Heart left ventricle (tissue), 16 donors: Measurements from ENCODE around the gene HSPA4L. TPM values are rescaled to one million over a fixed set of nuclear protein-coding genes. Genes with fewer than 3 reads are reported as not detected.

Experiments
- ATAC-seq, 4 donors: fragments of 200-7000 bp; cut with Tn5 transposase; one replicate each; pipeline ENCODE4 v1.9.1; 2020 to 2022; ENCODE audit warnings: moderate library complexity in 4 of 4, mild to moderate bottlenecking in 3 of 4, moderate number of reproducible peaks in 1 of 4
- DNase-seq, 5 donors: peaks; one replicate each; pipeline ENCODE4 v3.0.0-alpha.2; 2020
- H3K27ac ChIP-seq, 12 donors: fragments of 200-600 bp; sonication (generic) in 4 of 12; one replicate each; pipeline versions ENCODE4 v1.5.0 to v1.8.0; 2016 to 2022; ENCODE audit warnings: mild to moderate bottlenecking in 2 of 12
- H3K27me3 ChIP-seq, 9 donors: fragments of 200-600 bp; sonication (generic) in 2 of 9; one replicate each; pipeline versions ENCODE4 v1.5.1 to v1.8.0; 2016 to 2022; ENCODE audit warnings: mild to moderate bottlenecking in 3 of 9
- H3K36me3 ChIP-seq, 9 donors: fragments of 200-600 bp; sonication (generic) in 2 of 9; one replicate each; pipeline versions ENCODE4 v1.5.0 to v1.8.0; 2018 to 2022; ENCODE audit warnings: mild to moderate bottlenecking in 2 of 9
- H3K4me1 ChIP-seq, 12 donors: fragments of 200-600 bp; sonication (generic) in 4 of 12; one replicate each; pipeline versions ENCODE4 v1.5.0 to v1.8.0; 2016 to 2022; ENCODE audit warnings: mild to moderate bottlenecking in 3 of 12
- H3K4me3 ChIP-seq, 12 donors: fragments of 200-600 bp; sonication (generic) in 4 of 12; one replicate each; pipeline versions ENCODE4 v1.5.0 to v1.8.0; 2017 to 2022; ENCODE audit warnings: mild to moderate bottlenecking in 9 of 12, moderate library complexity in 4 of 12
- H3K9me3 ChIP-seq, 12 donors: fragments of 200-600 bp; sonication (generic) in 4 of 12; one replicate each; pipeline versions ENCODE4 v1.5.0 to v1.8.0; 2016 to 2022; ENCODE audit warnings: mild to moderate bottlenecking in 1 of 12
- POLR2A ChIP-seq, 2 donors: fragments of 450-650 bp; IDR thresholded peaks; one replicate each; pipeline ENCODE4 v1.6.1; 2017; ENCODE audit warnings: antibody characterized with exemption in 2 of 2, mild to moderate bottlenecking in 2 of 2, moderate library complexity in 2 of 2
- WGBS, 4 donors: extraction: QIAGEN DNeasy Blood & Tissue Kit in 2 of 4; methylation state at CpG; one replicate each; pipeline versions ENCODE4 v1.1.5 to v1.1.7; 2013 to 2018; 5-methylcytosine and 5-hydroxymethylcytosine counted together
- intact Hi-C, 10 donors: fragments of 100-400 bp; cut with DNase I; formaldehyde crosslinking; loops; one replicate each; pipeline versions ENCODE4 v1.11.1 to v1.14.2; 2022
- polyA plus RNA-seq, 2 donors: library from polyadenylated mRNA; stranded (reverse); fragments of 200-250 nt; gene quantifications; one replicate each; pipeline ENCODE4 v1.2.3, GENCODE V29; 2013
- total RNA-seq, 9 donors: library from RNA; depleted of rRNA in 2 of 9; stranded (reverse); fragments of >200 nt in 2 of 9; fragmentation: NEBNext Ultra II Directional in 3 of 9; extraction: Animal tissue kit (Norgen Biotek cat#: 25700) in 3 of 9; gene quantifications; one replicate each; pipeline versions ENCODE4 v1.1.0 to v1.2.4, GENCODE V29; 2016 to 2023
- TF ChIP-seq, protein P1 (sequence below), 12 donors: fragments of 200-600 bp; sonication (generic) in 4 of 12; IDR thresholded peaks; one replicate each; pipeline versions ENCODE4 v1.5.0 to v1.8.0; 2018 to 2022; ENCODE audit warnings: antibody characterized with exemption in 12 of 12, mild to moderate bottlenecking in 5 of 12
- donor health status: ischemic (EF 13 %, LVEDD 7.1; RV severe dilation, severe dysfunction).
- donor health status: healthy with polysubstance abuse.
- donor health status: DM: no; HTN: yes; CAD: no.
- donor health status: DM: no; HTN: no; CAD: no.
- donor health status: ischemic (EF 25% LVEDD 6.9; RV normal size, moderate dysfunction).
- donor health status: ischemic (EF 25% LVEDD 5.7; RV mildly dilated, moderate dysfunction).
- donor health status: healthy.
- donor health status: DM: yes; HTN: yes; CAD: no.
- donor health status: ischemic (EF 35%, LVEDD 5.7; RV mildly dilated, moderate dysfunction).
- donor health status: nonischemic (EF 11% LVEDD 7.7; RV severe dilation, severe dysfunction).
- donor health status: DM: yes; HTN: yes; CAD: no.
- donor health status: PGD.
- donor health status: ischemic (EF 29% LVEDD 5.4; RV normal size, mild dysfunction).
- donor health status: nonischemic (EF 23%, LVEDD 6.1; RV moderate dilation, normal function).

HSPA4L gene
- total and polyA plus RNA-seq, 11 donors = 1.3 to 22.9 (median 12.4) TPM

- ATAC-seq (no peak), DNase-seq (no peak)
- H3K4me1 ChIP-seq = no peaks in the 10 kb centered on the region
- no peaks in the 10 kb centered on the region for H3K9me3 ChIP-seq
- H3K27me3 ChIP-seq = no peaks in the 10 kb centered on the region
- no peak overlapping the region for H3K4me3 ChIP-seq
- H3K27ac ChIP-seq = no peak overlapping the region
- WGBS, 4 donors = 84 to 94% (median 90%) methylated on average over 4 of the region's 4 CpGs
- intact Hi-C loops = no loop called here
- H3K36me3 ChIP-seq = peaks cover 0 to 56% (median 7%) of the 10 kb centered on the region in 9 donors
- TF ChIP-seq, protein P1, sequence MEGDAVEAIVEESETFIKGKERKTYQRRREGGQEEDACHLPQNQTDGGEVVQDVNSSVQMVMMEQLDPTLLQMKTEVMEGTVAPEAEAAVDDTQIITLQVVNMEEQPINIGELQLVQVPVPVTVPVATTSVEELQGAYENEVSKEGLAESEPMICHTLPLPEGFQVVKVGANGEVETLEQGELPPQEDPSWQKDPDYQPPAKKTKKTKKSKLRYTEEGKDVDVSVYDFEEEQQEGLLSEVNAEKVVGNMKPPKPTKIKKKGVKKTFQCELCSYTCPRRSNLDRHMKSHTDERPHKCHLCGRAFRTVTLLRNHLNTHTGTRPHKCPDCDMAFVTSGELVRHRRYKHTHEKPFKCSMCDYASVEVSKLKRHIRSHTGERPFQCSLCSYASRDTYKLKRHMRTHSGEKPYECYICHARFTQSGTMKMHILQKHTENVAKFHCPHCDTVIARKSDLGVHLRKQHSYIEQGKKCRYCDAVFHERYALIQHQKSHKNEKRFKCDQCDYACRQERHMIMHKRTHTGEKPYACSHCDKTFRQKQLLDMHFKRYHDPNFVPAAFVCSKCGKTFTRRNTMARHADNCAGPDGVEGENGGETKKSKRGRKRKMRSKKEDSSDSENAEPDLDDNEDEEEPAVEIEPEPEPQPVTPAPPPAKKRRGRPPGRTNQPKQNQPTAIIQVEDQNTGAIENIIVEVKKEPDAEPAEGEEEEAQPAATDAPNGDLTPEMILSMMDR (IDR thresholded peaks at IDR 0.05) = no peak
- TF ChIP-seq POLR2A (IDR thresholded peaks at IDR 0.05) = no peak
Observed at GRCh38 chr4:127832585-127832984, 50.5 kb downstream of the HSPA4L start.

- peaks cover 0 to 28% (median 12%) of the 10 kb centered on the region in 12 donors for H3K9me3 ChIP-seq
- no peak for DNase-seq
- 87 to 90% (median 89%) methylated on average over 12 of the region's 12 CpGs for WGBS, 4 donors
- no peak overlapping the region for H3K4me3 ChIP-seq
- H3K36me3 ChIP-seq = no peaks in the 10 kb centered on the region
- no peaks in the 10 kb centered on the region for H3K27me3 ChIP-seq
- no peak for TF ChIP-seq POLR2A (IDR thresholded peaks at IDR 0.05)
- TF ChIP-seq, protein P1 (IDR thresholded peaks at IDR 0.05) = no peak
- no peak overlapping the region for H3K27ac ChIP-seq
- no peaks in the 10 kb centered on the region for H3K4me1 ChIP-seq
- peak in 1 of 4 donors; percentile 27 for ATAC-seq
- intact Hi-C loops = no loop called here
Observed at GRCh38 chr4:127843704-127844600, 61.8 kb downstream of the HSPA4L start.

DNA sequence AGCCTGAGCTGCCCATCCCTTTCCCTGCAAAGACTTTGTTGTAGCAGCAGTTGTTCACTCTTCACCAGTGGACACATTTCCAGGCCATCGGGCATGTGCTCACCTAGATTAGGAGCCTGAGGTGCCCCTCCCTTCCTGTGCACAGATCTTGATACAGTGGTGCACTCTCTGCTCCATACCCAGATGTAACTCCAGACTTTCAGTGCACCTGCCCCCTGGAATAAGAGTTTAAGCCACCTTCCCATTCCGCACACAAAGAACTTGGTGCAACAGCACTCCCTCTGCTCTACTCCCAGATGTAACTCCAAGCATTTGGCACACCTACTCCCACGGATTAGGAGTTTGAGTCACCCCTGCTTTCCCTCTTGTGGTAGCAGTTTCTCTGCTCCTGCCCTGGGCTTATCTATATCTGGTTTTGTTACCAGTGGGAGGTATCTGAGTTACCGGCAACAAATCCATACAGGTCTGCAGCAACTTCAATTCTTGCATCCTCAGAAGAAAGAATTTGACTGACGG lies 62.5 kb downstream of the HSPA4L start:
- Histone ChIP-seq H3K4me1 (no peaks in the 10 kb centered on the region), H3K27me3 (no peaks in the 10 kb centered on the region), H3K4me3 (no peak overlapping the region), H3K36me3 (no peaks in the 10 kb centered on the region), H3K27ac (no peak overlapping the region), H3K9me3 (peaks cover 0 to 36% (median 17%) of the 10 kb centered on the region in 12 donors)
- no peak for TF ChIP-seq POLR2A (IDR thresholded peaks at IDR 0.05)
- TF ChIP-seq, protein P1 (IDR thresholded peaks at IDR 0.05) = no peak
- no peak for DNase-seq
- intact Hi-C loops = no loop called here
- ATAC-seq = peak in 1 of 4 donors; percentile 15
- WGBS, 4 donors = 72 to 84% (median 77%) methylated on average over 5 of the region's 5 CpGs

DNA sequence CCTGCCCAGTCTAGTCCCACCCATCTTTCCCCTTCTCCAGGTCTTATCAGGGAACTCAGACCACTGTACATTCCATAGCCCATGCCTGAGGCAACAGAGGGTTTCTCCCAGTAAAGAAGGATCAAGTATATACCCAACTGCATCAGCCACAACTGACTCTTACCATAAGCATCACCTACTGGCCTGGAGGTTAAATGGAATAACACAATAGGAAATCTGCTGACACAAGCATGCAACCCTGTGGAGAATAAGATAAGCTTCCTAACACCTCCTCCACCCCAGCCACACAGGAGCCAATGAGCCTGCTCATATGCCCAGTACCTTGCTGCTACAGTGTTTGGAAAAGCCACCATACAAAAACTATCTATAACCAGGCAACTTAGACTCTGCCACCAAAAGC lies 63.9 kb downstream of the HSPA4L start:
- TF ChIP-seq, protein P1 (IDR thresholded peaks at IDR 0.05) = no peak
- TF ChIP-seq POLR2A (IDR thresholded peaks at IDR 0.05) = no peak

More for the DNA sequence above, 63.9 kb downstream of the HSPA4L start:
- no peaks in the 10 kb centered on the region for H3K36me3 ChIP-seq
- no peaks in the 10 kb centered on the region for H3K4me1 ChIP-seq
- intact Hi-C loops = no loop called here
- ATAC-seq = no peak
- H3K4me3 ChIP-seq = no peak overlapping the region
- no peak for DNase-seq
- no peaks in the 10 kb centered on the region for H3K27me3 ChIP-seq
- no peak overlapping the region for H3K27ac ChIP-seq
- H3K9me3 ChIP-seq = peaks cover 0 to 50% (median 27%) of the 10 kb centered on the region in 12 donors
